Measurements from ENCODE around the gene FBLL1.

Gene FBLL1

GRCh38 chr5:168537176-168537575 lies 8.1 kb downstream of the FBLL1 start:
- Histone ChIP-seq H3K4me1 (ENCODE audit: control insufficient read depth, low read length) (no peaks in the 10 kb centered on the region), H3K9me3 (ENCODE audit: control insufficient read depth, insufficient read depth, low read length) (no peaks in the 10 kb centered on the region), H3K36me3 (ENCODE audit: control insufficient read depth, low read length) (no peaks in the 10 kb centered on the region), H3F3A (ENCODE audit: control insufficient read depth, insufficient read depth) (no peaks in the 10 kb centered on the region), H3K4me2 (ENCODE audit: low read length) (no peak overlapping the region), H3K4me3 (ENCODE audit: low read length) (no peak overlapping the region), H3K79me2 (ENCODE audit: control insufficient read depth, low read length) (no peaks in the 10 kb centered on the region), H4K20me1 (ENCODE audit: control insufficient read depth, insufficient read depth, low read depth, low read length) (no peaks in the 10 kb centered on the region), H3K27ac (ENCODE audit: low read depth, low read length) (no peak overlapping the region), H3K9me2 (replicated peaks; ENCODE audit: control insufficient read depth, low read length) (no peaks in the 10 kb centered on the region), H3K27me3 (ENCODE audit: control insufficient read depth, low read length) (no peaks in the 10 kb centered on the region)
- no peak for TF ChIP-seq CTCF (IDR thresholded peaks at IDR 0.05; ENCODE audit: low read depth, low read length, poor library complexity, severe bottlenecking)
- TF ChIP-seq EZH2phosphoT487 (IDR thresholded peaks at IDR 0.05; ENCODE audit: borderline replicate concordance, low read length): no peak

GRCh38 chr5:168549554-168549953 lies 20.4 kb downstream of the FBLL1 start:
- Histone ChIP-seq H3K27me3 (ENCODE audit: control insufficient read depth, low read length) (no peaks in the 10 kb centered on the region), H3K4me2 (ENCODE audit: low read length) (no peak overlapping the region), H3K79me2 (ENCODE audit: control insufficient read depth, low read length) (peaks cover 5% of the 10 kb centered on the region), H3K27ac (ENCODE audit: low read depth, low read length) (no peak overlapping the region), H3F3A (ENCODE audit: control insufficient read depth, insufficient read depth) (peaks cover 13% of the 10 kb centered on the region; the same call in 1 of the 2 replicates), H3K4me1 (ENCODE audit: control insufficient read depth, low read length) (no peaks in the 10 kb centered on the region), H3K9me3 (ENCODE audit: control insufficient read depth, insufficient read depth, low read length) (no peaks in the 10 kb centered on the region), H3K9me2 (replicated peaks; ENCODE audit: control insufficient read depth, low read length) (no peaks in the 10 kb centered on the region), H3K36me3 (ENCODE audit: control insufficient read depth, low read length) (peaks cover 49% of the 10 kb centered on the region), H4K20me1 (ENCODE audit: control insufficient read depth, insufficient read depth, low read depth, low read length) (no peaks in the 10 kb centered on the region; the same call in 1 of the 2 replicates), H3K4me3 (ENCODE audit: low read length) (no peak overlapping the region)
- TF ChIP-seq CTCF (IDR thresholded peaks at IDR 0.05; ENCODE audit: low read depth, low read length, poor library complexity, severe bottlenecking): no peak
- TF ChIP-seq EZH2phosphoT487 (IDR thresholded peaks at IDR 0.05; ENCODE audit: borderline replicate concordance, low read length): no peak

GRCh38 chr5:168550656-168551055 lies 21.6 kb downstream of the FBLL1 start:
- Histone ChIP-seq H3K9me3 (ENCODE audit: control insufficient read depth, insufficient read depth, low read length) (no peaks in the 10 kb centered on the region), H3K79me2 (ENCODE audit: control insufficient read depth, low read length) (peaks cover 5% of the 10 kb centered on the region), H3F3A (ENCODE audit: control insufficient read depth, insufficient read depth) (peaks cover 4% of the 10 kb centered on the region; the same call in 1 of the 2 replicates), H3K4me2 (ENCODE audit: low read length) (no peak overlapping the region), H3K36me3 (ENCODE audit: control insufficient read depth, low read length) (peaks cover 60% of the 10 kb centered on the region), H3K4me1 (ENCODE audit: control insufficient read depth, low read length) (no peaks in the 10 kb centered on the region), H3K27ac (ENCODE audit: low read depth, low read length) (no peak overlapping the region), H3K4me3 (ENCODE audit: low read length) (no peak overlapping the region), H3K9me2 (replicated peaks; ENCODE audit: control insufficient read depth, low read length) (no peaks in the 10 kb centered on the region), H3K27me3 (ENCODE audit: control insufficient read depth, low read length) (no peaks in the 10 kb centered on the region), H4K20me1 (ENCODE audit: control insufficient read depth, insufficient read depth, low read depth, low read length) (no peaks in the 10 kb centered on the region; the same call in 1 of the 2 replicates)
- TF ChIP-seq CTCF (IDR thresholded peaks at IDR 0.05; ENCODE audit: low read depth, low read length, poor library complexity, severe bottlenecking) (no peak), EZH2phosphoT487 (IDR thresholded peaks at IDR 0.05; ENCODE audit: borderline replicate concordance, low read length) (no peak)

Data from DOHH2 (cell line).